WTC11 (cell line): Measurements from ENCODE around the gene VSTM2L.

Source experiments
- CREM ChIP-seq: sonication (generic); formaldehyde crosslinking; IDR thresholded peaks from 2 replicates; pipeline ENCODE4 v1.8.1; 2022; ENCODE audit warnings: mild to moderate bottlenecking, missing genetic modification reagents, moderate library complexity
- NR2C2 ChIP-seq: sonication (generic); formaldehyde crosslinking; IDR thresholded peaks from 2 replicates; pipeline ENCODE4 v1.8.0; 2022; ENCODE audit warnings: mild to moderate bottlenecking, missing genetic modification reagents
- ZNF317 ChIP-seq: sonication (generic); formaldehyde crosslinking; IDR thresholded peaks from 2 replicates; pipeline ENCODE4 v1.8.1; 2023; ENCODE audit warnings: low read depth, mild to moderate bottlenecking, moderate library complexity, missing genetic modification reagents, borderline replicate concordance

DNA sequence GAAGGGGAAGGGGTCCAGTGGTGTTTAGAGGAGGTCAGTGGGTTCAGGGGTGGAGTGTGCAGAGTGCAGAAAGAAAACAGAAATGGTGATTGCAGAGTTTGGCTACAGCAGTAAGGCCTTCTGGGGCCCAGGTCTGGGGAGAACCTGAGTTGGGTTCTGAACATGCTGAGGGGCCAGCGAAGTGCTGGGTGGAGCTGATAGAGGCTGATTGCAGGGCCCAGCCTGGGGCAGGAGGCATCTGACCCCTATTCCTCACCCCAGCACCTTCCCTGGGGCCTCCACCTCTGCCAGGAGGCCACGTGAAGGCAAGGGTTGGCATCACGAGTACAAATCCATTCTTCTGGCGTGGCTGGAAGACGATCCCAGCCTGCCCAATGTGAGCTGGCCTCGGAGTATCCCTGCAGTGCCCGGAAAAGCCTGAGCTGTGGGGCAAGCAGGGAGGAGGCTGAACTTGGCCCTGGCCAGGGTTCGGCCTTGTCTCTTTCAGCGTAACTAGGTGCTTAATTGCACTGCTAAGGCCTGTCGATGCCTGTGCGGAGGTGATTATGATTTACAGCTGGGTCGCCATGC is 35.3 kb downstream of the VSTM2L start:
- TF ChIP-seq NR2C2 (CRISPR knock-in tag) = no peak
- no peak for TF ChIP-seq CREM (CRISPR knock-in tag)
- no peak for TF ChIP-seq ZNF317
